ENCODE data around the gene VSX1.

Gene VSX1

DNA sequence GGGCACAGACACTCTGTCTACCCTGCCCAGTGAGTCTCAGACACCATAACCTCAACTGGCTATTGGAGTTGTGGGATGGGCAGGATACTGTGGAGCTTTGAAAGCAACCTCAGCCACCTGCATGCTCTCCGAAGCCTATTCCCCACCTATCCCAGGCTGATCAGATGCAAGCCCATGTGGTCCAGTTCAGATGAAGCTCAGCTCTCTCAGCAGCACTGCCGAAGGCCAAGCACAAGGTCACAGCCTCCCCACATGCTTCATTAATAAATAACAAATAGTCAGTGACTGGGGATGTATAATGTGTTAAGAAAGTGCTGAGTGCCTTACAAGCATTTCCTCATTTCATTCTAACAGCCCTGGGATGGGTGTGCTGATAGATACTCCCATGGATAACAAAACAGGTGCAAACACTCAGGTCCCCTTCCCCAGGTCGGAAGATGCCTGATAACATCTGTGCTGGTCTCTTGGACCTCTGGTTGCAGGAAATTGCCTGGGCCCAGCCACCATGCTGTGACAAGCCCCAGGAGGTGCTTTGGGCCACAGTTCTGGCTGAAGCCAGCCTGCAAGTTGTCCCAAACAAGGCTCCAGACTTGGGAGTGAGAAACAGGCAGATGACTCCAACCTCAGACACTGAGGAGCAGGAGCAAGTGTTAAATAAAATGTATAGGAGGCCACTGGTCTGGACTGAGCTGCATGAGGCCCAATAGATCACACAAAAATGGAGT is 27.7 kb downstream of the VSX1 start:
- no peak overlapping the region for H3K4me3 ChIP-seq (ENCODE audit: control insufficient read depth, low read depth, low read length)
- DNase-seq (ENCODE audit: low read depth), result no peak
- TF ChIP-seq, protein P1, sequence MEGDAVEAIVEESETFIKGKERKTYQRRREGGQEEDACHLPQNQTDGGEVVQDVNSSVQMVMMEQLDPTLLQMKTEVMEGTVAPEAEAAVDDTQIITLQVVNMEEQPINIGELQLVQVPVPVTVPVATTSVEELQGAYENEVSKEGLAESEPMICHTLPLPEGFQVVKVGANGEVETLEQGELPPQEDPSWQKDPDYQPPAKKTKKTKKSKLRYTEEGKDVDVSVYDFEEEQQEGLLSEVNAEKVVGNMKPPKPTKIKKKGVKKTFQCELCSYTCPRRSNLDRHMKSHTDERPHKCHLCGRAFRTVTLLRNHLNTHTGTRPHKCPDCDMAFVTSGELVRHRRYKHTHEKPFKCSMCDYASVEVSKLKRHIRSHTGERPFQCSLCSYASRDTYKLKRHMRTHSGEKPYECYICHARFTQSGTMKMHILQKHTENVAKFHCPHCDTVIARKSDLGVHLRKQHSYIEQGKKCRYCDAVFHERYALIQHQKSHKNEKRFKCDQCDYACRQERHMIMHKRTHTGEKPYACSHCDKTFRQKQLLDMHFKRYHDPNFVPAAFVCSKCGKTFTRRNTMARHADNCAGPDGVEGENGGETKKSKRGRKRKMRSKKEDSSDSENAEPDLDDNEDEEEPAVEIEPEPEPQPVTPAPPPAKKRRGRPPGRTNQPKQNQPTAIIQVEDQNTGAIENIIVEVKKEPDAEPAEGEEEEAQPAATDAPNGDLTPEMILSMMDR (IDR thresholded peaks at IDR 0.05; ENCODE audit: control insufficient read depth, insufficient read depth, low read depth, low read length, missing control alignments), result no peak

DNA sequence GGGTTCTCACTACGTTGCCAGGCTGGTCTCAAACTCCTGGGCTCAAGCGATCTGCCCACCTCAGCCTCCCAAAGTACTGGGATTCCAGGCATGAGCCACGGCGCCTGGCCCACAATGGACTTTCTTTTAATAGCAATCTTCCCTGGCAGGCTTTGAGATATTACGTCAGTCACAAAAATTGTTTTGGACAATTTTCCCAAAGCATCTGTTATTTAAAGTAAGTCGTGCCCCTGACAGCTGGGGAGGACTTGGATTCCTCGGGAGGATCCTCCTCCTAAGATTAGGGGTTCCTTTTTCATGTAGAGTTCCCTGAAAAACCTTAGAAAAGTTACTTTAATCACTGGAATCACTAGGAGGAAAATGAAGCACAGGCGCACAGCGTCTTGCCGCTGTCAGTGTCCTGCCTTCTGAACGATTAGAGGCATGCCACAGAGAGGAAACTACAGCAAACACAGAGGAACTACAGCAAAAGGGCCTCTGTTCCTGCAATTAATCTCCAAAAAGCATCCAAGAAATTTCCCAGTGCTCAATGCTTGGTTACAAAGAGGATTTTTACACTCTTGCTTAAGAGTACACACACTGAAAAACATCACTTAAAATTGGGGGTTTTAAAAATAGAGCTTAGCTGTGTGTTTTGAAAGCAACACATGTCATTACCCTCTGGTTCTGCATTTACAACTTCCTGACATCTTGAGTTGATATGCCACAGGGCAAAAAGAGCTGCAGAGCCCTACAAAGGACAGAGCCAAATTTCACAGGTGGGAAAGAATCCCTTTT is 28.5 kb downstream of the VSX1 start:
- H3K4me3 ChIP-seq (ENCODE audit: control insufficient read depth, low read depth, low read length), result no peak overlapping the region
- DNase-seq (ENCODE audit: low read depth), result no peak
- TF ChIP-seq, protein P1 (IDR thresholded peaks at IDR 0.05; ENCODE audit: control insufficient read depth, insufficient read depth, low read depth, low read length, missing control alignments), result no peak

DNA sequence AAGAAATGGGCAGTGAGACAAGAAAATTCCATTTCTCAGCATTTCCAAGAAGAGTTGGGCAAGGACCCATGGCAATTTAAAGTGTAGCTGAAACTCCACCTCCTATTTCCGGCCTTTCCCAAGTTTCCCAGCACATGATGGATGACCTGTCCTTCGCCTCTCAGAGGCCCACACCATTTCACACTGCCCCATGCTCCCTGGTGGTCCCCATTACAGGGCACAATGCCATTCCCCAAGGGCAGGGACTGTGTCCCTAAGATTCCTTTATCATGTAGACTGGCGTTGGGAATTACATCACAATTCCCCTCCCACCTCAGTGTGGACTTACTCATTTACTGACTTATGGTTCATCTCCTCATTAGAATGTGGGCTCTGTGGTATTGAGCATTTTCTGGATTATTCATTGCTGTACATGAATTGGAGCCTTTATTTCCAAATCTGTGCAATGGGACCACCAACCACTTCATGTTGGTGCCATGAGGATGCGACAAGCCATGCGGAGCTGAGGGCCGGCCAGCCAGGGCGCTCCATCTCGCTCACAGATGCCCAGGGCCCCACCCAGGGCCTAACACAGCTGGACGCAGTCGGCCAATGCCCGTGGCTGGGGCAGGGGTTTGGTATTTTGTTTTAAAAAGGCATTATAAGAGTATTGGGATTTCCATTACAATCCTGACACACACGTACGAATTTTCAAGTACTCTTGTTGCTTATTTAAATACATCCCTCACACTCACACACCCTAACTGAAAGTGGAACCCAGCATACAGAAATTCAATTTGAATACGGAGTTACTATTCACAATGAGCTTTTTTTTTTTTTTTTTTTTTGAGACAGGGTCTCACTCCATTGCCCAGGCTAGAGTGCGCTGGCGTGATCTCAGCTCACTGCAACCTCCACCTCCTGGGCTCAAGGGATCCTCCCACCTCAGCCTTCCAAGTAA is 29.4 kb downstream of the VSX1 start:
- DNase-seq (ENCODE audit: low read depth), result no peak
- H3K4me3 ChIP-seq (ENCODE audit: control insufficient read depth, low read depth, low read length), result no peak overlapping the region
- TF ChIP-seq, protein P1 (IDR thresholded peaks at IDR 0.05; ENCODE audit: control insufficient read depth, insufficient read depth, low read depth, low read length, missing control alignments), result no peak

DNA sequence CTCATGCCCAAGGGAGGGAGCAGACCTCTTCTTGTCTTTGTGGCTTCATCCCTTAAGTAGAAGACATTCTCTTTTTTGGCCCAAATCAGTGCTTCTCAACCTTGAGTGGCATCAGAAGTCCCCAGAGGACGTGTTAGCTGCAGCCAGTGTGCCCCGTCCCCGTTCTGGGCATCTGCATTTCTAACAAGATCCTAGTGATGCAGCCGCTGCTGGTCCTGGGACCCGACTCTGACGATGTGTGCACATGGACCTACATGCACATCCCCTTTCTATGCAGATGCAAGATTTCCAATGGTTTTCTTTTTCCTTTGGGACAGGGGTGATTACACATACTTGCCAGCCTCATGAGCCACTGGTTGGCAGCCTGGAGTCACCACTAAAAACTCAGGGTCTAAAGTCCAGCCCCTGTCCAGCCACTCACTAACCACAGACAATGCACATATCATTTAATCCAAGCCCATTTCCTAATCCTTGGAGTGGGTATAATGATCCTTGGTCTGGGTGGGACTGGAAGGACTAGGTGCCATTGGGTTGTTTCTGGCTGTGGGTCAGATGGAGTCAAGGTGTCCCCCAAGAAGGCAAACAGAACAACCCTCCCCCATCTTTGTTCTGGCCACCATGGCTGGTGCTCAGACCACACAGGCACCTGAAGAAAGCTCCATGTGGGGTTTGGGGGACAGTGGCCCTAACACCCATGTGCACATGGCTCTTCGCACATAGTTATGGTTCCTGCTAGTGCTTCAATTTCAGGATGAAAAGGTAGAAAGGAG is 30.4 kb downstream of the VSX1 start:
- no peak for DNase-seq (ENCODE audit: low read depth)
- no peak overlapping the region for H3K4me3 ChIP-seq (ENCODE audit: control insufficient read depth, low read depth, low read length)
- TF ChIP-seq, protein P1 (IDR thresholded peaks at IDR 0.05; ENCODE audit: control insufficient read depth, insufficient read depth, low read depth, low read length, missing control alignments), result no peak

DNA sequence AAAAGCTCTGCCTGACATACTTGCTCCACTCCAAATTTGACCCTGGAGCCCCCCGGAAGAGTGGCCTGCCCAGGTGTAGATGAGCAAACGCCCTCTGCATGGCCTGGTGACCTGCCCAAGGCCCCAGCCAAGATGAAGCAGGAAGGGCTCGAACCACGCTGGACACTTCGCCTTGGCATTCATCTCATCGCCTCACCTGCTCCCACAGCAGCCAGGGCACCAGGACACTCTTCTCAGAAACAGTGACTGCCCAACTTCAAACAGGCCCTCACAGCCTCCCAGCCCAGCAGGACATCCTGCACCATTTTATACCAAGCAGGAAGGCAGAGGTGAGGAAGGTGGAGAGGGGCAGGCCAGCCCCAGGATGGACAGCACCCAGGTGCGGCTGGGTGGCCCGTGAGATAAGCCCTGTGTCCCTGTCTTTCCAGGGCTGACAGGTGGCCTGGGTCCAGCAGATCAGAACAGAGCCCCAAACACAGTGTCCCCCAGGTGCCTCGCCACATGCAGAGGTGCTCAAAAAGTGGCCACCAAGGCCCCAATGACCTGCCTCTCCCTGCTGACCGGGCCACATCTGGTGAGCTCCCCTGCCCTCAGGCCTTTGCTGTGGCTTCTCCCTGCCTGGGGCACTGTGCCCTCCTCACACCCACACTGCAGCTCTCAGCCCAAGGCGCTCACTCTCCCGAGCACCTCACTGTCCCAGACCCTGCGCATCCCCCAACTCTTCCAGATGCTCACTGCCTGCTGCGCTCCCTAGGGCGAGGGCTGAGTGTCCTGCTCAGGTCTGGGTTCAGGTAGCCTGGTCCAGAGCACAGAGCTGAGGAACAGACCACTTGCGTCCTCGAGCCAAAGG is 31.2 kb downstream of the VSX1 start:
- no peak for DNase-seq (ENCODE audit: low read depth)
- no peak overlapping the region for H3K4me3 ChIP-seq (ENCODE audit: control insufficient read depth, low read depth, low read length)
- TF ChIP-seq, protein P1 (IDR thresholded peaks at IDR 0.05; ENCODE audit: control insufficient read depth, insufficient read depth, low read depth, low read length, missing control alignments), result no peak
